ENCODE data around the gene NYAP2.

The NYAP2 gene

DNA sequence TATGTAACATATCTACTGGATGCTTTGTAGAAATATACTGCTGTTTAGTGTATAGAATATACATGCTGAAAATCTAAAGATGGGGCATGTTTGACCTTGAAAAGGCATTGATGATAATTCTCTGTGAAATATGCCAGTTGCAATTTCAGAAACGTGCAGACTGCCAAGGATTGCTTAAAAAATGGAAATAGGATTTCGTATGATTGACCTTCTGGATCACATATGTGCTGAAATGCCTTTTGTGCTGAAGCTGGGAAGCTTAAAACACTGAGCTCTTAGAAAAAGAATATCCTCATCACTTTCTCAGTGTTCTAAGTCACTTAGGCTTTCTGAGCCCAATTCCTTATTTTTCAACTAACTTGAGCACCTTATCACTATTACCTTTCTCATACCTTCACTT is 14.3 kb downstream of the NYAP2 start:
- TF ChIP-seq ZFX (IDR thresholded peaks at IDR 0.05), result no peak
- TF ChIP-seq, protein P1, sequence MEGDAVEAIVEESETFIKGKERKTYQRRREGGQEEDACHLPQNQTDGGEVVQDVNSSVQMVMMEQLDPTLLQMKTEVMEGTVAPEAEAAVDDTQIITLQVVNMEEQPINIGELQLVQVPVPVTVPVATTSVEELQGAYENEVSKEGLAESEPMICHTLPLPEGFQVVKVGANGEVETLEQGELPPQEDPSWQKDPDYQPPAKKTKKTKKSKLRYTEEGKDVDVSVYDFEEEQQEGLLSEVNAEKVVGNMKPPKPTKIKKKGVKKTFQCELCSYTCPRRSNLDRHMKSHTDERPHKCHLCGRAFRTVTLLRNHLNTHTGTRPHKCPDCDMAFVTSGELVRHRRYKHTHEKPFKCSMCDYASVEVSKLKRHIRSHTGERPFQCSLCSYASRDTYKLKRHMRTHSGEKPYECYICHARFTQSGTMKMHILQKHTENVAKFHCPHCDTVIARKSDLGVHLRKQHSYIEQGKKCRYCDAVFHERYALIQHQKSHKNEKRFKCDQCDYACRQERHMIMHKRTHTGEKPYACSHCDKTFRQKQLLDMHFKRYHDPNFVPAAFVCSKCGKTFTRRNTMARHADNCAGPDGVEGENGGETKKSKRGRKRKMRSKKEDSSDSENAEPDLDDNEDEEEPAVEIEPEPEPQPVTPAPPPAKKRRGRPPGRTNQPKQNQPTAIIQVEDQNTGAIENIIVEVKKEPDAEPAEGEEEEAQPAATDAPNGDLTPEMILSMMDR (conservative IDR thresholded peaks at IDR 0.05), result no peak
- H3K27ac ChIP-seq, result no peak overlapping the region

DNA sequence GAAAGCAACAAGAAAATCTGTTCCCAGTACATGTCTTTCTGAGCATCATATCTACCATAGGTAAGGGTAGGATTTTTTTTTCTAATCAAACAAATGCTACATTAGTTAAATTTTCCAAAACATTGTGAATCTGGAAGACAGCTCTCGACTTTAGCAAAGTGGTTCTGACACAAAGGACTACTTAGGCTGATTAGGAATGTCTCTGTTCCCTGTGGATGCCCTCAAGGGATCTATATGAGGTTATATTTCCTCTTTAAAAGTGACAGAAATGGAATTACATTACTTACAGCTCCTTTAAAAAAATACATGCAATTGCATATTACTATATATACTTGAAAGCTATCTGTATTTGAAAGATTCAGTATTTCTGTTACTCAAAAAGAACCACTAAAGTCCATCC is 15.4 kb downstream of the NYAP2 start:
- no peak for TF ChIP-seq ZFX (IDR thresholded peaks at IDR 0.05)
- TF ChIP-seq, protein P1 (conservative IDR thresholded peaks at IDR 0.05), result no peak
- H3K27ac ChIP-seq, result no peak overlapping the region

DNA sequence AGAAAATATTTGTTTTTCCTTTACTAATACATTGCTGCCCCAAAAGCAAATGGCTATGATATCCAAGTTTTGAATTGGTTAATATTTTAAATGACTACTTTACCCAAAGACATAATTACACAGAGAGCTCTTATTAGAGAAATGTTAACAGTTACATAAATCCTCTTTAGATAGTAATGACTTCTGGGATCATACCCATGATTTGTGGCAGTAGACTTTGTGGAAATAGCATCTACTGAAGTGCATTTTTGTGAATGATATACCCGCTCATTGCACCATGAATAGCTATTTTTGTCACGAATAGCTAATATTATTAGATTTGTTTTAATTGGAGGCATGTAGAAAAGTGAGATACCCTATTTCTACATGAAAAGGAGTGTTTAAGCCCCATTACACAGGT is 15.8 kb downstream of the NYAP2 start:
- H3K27ac ChIP-seq, result no peak overlapping the region
- TF ChIP-seq ZFX (IDR thresholded peaks at IDR 0.05), result no peak
- TF ChIP-seq, protein P1 (conservative IDR thresholded peaks at IDR 0.05), result no peak

DNA sequence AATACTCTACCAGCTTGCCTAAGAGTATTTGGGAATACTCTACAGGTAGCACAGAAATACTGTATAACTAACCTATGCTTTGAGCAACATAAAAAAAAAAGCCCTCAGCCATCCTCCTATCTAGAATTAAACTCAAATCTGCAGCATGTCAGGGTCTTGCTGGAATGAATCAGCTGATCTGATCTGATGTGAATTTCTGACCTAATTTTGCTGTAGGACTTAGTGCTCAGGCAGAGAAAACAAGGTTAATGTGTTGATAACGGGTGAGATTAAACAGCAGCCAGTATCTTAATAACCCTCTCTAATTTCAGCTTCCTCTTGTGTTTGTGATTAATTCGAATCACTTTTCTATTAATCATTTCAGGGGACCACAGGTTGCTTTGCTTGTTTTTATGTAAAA is 16.3 kb downstream of the NYAP2 start:
- no peak for TF ChIP-seq ZFX (IDR thresholded peaks at IDR 0.05)
- TF ChIP-seq, protein P1 (conservative IDR thresholded peaks at IDR 0.05), result no peak

DNA sequence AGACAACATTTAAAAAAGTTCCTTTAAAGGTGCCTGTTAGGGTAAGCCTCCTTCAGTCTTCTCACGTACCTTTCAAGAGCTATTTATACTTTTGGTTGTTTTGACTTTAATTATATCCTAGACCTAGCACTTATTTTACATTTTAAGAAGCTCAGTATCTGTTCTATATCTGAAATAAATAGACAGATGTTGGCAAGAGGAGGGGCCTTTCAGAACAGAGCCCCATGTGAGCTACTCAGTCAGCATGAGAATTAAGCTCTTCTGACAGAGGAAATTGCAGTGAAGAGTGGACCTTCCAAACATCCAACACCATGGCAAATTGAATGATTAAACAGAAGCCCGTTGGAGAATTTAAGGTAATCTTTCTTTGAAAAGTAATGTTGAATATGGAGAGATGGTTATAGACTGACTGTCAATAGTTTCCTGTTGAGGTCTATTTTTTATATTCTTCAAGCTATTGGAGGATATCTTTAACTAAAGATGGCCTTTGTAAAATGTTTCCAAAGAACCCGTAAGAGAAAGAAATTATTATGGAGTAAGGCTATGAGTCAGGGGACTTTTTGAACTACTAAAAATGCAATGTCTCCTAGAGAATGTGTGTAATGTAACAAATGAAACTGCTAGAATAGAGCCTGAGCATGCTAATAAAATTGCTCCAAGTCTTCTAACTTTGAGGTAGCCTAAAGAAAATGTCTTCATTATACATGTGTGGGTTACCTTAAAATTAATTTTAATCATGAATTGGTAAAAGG is 17.3 kb downstream of the NYAP2 start:
- TF ChIP-seq ZFX (IDR thresholded peaks at IDR 0.05), result no peak
- TF ChIP-seq, protein P1 (conservative IDR thresholded peaks at IDR 0.05), result no peak
- H3K27ac ChIP-seq, result no peak overlapping the region

More for the DNA sequence above, 16.3 kb downstream of the NYAP2 start:
- no peak overlapping the region for H3K27ac ChIP-seq

DNA sequence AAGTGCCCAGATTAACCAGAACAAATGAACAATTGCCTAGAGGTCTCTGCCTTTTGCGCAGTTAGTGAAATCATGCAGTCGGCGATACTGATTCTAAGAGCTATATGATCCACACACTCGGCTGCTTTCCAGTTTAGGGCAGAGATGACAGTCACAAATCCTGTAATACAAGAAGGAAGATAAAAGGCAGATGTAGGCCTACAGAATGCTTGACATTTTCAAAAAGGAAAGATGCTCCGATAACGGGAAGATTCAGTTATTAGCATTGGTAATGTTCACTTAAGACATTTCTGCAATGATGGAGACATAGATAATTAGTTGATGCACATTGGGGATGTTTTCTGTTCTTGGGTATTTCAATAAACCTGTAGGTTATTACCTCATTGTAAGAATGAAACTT is 19.5 kb downstream of the NYAP2 start:
- no peak overlapping the region for H3K27ac ChIP-seq
- TF ChIP-seq, protein P1 (conservative IDR thresholded peaks at IDR 0.05), result no peak
- TF ChIP-seq ZFX (IDR thresholded peaks at IDR 0.05), result no peak

DNA sequence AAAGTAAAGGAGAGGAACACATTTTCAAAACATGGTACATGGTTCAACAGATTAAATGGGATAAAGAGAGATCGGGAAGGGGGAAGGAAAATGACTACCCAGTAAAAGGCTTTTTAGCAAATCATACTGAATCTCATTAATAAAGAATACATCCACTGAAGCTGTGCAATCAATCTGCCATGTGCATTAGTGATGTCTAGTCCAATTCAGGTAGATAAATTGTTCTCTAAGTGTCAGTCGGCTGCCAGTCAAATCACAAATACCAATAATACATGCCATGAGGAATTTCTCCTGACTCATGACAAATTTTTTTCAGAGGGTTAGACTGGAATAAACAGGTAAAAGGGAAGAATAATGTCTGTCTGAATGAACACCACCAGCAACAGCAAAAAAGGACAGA is 22.6 kb downstream of the NYAP2 start:
- no peak overlapping the region for H3K27ac ChIP-seq
- TF ChIP-seq ZFX (IDR thresholded peaks at IDR 0.05), result no peak
- TF ChIP-seq, protein P1 (conservative IDR thresholded peaks at IDR 0.05), result no peak
